Type B pancreatic cell (in vitro differentiated cells): ENCODE measurements around the gene VAV2. TPM values are rescaled to one million over a fixed set of nuclear protein-coding genes. Genes with fewer than 3 reads are reported as not detected.

ENCODE experiments used
- DNase-seq: peaks from one replicate; pipeline ENCODE4 v3.0.0; 2021; ENCODE audit warnings: mixed read lengths; ENCODE audit not compliant: unreplicated experiment; ENCODE audit errors: extremely low spot score
- H3K27ac Mint-ChIP-seq: 2 replicates; pipeline ENCODE4 v1.8.0; 2021; ENCODE audit warnings: mild to moderate bottlenecking, mixed read lengths
- H3K27me3 Mint-ChIP-seq: 2 replicates; pipeline ENCODE4 v1.8.0; 2021; ENCODE audit warnings: mixed read lengths
- H3K36me3 Mint-ChIP-seq: 2 replicates; pipeline ENCODE4 v1.8.0; 2021; ENCODE audit warnings: mixed read lengths
- H3K4me1 Mint-ChIP-seq: one replicate; pipeline ENCODE4 v1.8.0; 2021; ENCODE audit warnings: mixed read lengths; ENCODE audit not compliant: unreplicated experiment
- H3K4me3 Mint-ChIP-seq: 2 replicates; pipeline ENCODE4 v1.8.0; 2021; ENCODE audit warnings: mild to moderate bottlenecking, mixed read lengths
- H3K9me3 Mint-ChIP-seq: 2 replicates; pipeline ENCODE4 v1.8.0; 2021; ENCODE audit warnings: mixed read lengths
- CTCF ChIP-seq: fragments of 200-600 bp; sonication (generic); conservative IDR thresholded peaks from 2 replicates; pipeline ENCODE4 v1.5.0; 2021; ENCODE audit warnings: antibody characterized with exemption, mild to moderate bottlenecking
- total RNA-seq: library from RNA; stranded (reverse); gene quantifications from 2 replicates; pipeline ENCODE4 v1.2.1, GENCODE V29; 2021; ENCODE audit warnings: low replicate concordance

The VAV2 gene
- total RNA-seq, 1 donor from 2014 or later, result 39.4 TPM

GRCh38 chr9:133824802-133825186 lies 167.3 kb downstream of the VAV2 start:
- TF ChIP-seq CTCF, result no peak
- H3K27me3 Mint-ChIP-seq, result no peaks in the 10 kb centered on the region
- no peak for DNase-seq
- H3K4me3 Mint-ChIP-seq, result no peak overlapping the region
- no peaks in the 10 kb centered on the region for H3K9me3 Mint-ChIP-seq
- no peak overlapping the region for H3K27ac Mint-ChIP-seq
- peaks cover 38% of the 10 kb centered on the region for H3K4me1 Mint-ChIP-seq
- H3K36me3 Mint-ChIP-seq, result peaks cover 3% of the 10 kb centered on the region

- DNase-seq, result no peak
- H3K9me3 Mint-ChIP-seq, result no peaks in the 10 kb centered on the region
- peaks cover 7% of the 10 kb centered on the region for H3K36me3 Mint-ChIP-seq
- no peaks in the 10 kb centered on the region for H3K27me3 Mint-ChIP-seq
- H3K4me3 Mint-ChIP-seq, result no peak overlapping the region
- H3K27ac Mint-ChIP-seq, result no peak overlapping the region
- no peak for TF ChIP-seq CTCF
- peaks cover 38% of the 10 kb centered on the region for H3K4me1 Mint-ChIP-seq
These were observed 167.9 kb downstream of the VAV2 start for GRCh38 chr9:133824106-133824801.

GRCh38 chr9:133823189-133824105 lies 168.7 kb downstream of the VAV2 start:
- H3K27me3 Mint-ChIP-seq, result no peaks in the 10 kb centered on the region
- H3K9me3 Mint-ChIP-seq, result no peaks in the 10 kb centered on the region
- H3K36me3 Mint-ChIP-seq, result peaks cover 10% of the 10 kb centered on the region
- no peak for TF ChIP-seq CTCF
- no peak for DNase-seq
- H3K4me3 Mint-ChIP-seq, result peak overlapping the region; percentile 13
- H3K4me1 Mint-ChIP-seq, result peaks cover 37% of the 10 kb centered on the region
- peak overlapping the region; percentile 2 for H3K27ac Mint-ChIP-seq

GRCh38 chr9:133822430-133823065 lies 169.6 kb downstream of the VAV2 start:
- H3K36me3 Mint-ChIP-seq, result peaks cover 16% of the 10 kb centered on the region
- H3K27ac Mint-ChIP-seq, result peak overlapping the region; percentile 38
- no peak for TF ChIP-seq CTCF
- H3K4me1 Mint-ChIP-seq, result peaks cover 39% of the 10 kb centered on the region
- no peaks in the 10 kb centered on the region for H3K27me3 Mint-ChIP-seq
- no peaks in the 10 kb centered on the region for H3K9me3 Mint-ChIP-seq
- no peak for DNase-seq
- H3K4me3 Mint-ChIP-seq, result no peak overlapping the region

- H3K4me1 Mint-ChIP-seq, result peaks cover 39% of the 10 kb centered on the region
- H3K4me3 Mint-ChIP-seq, result peak overlapping the region; percentile 18
- DNase-seq, result no peak
- H3K9me3 Mint-ChIP-seq, result no peaks in the 10 kb centered on the region
- peak overlapping the region; percentile 38 for H3K27ac Mint-ChIP-seq
- TF ChIP-seq CTCF, result no peak
- peaks cover 18% of the 10 kb centered on the region for H3K36me3 Mint-ChIP-seq
- no peaks in the 10 kb centered on the region for H3K27me3 Mint-ChIP-seq
These were observed 170.3 kb downstream of the VAV2 start for GRCh38 chr9:133821601-133822429.
